GM12892 (cell line): ENCODE results near the gene SNX5. TPM values are rescaled to one million over a fixed set of nuclear protein-coding genes. Genes with fewer than 3 reads are reported as not detected.

Experiments
- DNase-seq: peaks from one replicate; pipeline ENCODE4 v3.0.0; 2011; ENCODE audit not compliant: insufficient read length
- FAIRE-seq: peaks from 2 replicates; lab custom pipeline; 2011; peaks lifted over from hg19 to GRCh38; lab: Jason Lieb, UNC
- POLR2A ChIP-seq: IDR thresholded peaks from 2 replicates; pipeline ENCODE4 v1.6.1; 2011; ENCODE audit warnings: low read depth, low read length, control low read depth
- POLR2AphosphoS5 ChIP-seq: IDR thresholded peaks from 2 replicates; pipeline ENCODE4 v1.6.1; 2011; ENCODE audit warnings: low read depth, low read length, control low read depth
- TAF1 ChIP-seq: IDR thresholded peaks from 2 replicates; pipeline ENCODE4 v1.6.1; 2011; ENCODE audit warnings: low read depth, mild to moderate bottlenecking, control low read depth, low read length, borderline replicate concordance
- polyA plus RNA-seq: library from polyadenylated mRNA; unstranded; fragments of >200 nt; gene quantifications from one replicate; pipeline ENCODE4 v1.2.1, GENCODE V29; 2012; ENCODE audit warnings: missing spikeins, inconsistent platforms; ENCODE audit not compliant: missing spikeins

SNX5 gene
- polyA plus RNA-seq = 231 TPM

DNA sequence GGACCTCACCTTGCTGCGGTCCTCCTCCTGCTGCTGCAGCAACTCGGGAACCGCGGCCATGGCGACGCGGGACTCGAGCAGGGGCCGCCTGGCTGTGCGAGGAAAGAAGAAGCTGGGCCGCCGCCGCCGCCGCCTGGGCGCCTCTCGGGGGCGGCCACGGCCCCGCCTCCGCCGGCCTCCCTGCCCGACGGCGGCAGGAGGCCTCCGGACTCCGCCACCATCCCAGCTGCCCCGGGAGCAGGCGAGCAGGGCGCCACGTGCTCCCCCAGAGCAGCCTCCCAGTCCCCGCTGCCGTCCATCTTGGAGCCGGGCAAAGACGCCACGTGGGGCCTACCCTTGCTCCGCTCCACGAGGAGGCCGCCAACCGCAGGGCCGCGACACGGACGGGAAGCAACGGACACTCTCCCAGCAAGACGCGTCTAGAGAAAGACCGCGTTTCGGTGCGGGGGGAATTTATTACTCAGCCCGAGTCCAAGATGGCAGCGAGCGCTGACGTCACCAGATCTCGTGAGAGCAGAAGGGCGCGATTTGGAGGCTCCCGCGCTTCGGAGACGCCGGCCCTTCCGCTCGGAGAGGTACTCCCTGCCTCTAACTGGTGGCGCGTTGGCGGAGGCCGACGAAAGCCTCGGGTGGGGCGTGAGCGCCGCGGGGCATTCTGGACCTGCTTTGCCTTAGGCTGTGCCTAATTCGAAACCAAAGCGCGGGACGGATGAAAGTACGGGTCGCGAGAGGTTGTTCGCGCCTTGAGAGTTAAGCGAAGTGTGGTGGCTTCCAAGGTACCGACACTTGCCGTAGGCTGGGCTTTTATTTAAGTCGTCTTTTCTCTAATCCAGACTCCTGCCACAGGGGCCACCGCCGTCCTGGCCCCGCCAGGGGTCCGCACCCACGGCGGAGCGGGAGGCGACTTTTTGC is at the start of gene SNX5, which contains the start of gene MGME1:
Gene SNX5 (minus strand): TSS at position 429 of the 912 bp plus-strand sequence. CDS start 369 bp downstream, at position 60.
Gene MGME1 (plus strand): TSS at position 653 of the 912 bp plus-strand sequence. CDS start 842 bp downstream, outside the sequence.
- peak; percentile 89 for DNase-seq
- peak; percentile 71; the same call in 1 of the 2 replicates for TF ChIP-seq TAF1
- TF ChIP-seq POLR2A = peak; percentile 99
- TF ChIP-seq POLR2AphosphoS5 = peak; percentile 99
- peak; percentile 97 for FAIRE-seq

DNA sequence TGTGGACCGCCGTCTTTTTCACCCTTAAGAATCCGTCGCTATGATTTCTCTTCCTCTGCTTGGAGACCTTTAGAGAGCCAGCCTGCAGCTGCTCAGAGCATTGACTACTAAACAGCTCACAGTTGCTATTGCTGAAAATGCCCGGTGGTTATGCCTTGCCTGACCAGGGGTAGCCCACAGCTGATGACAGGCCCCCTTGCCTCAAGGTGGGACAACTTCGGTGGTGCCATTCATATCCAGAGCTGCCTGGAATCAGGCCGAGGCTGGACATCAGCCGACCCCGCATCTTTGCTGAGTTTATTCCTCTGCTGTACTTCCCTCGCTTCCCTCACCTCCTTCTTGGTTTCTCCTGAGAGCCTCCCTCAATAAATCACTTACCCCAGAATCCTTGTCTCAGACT is 49.5 kb upstream of the SNX5 start:
- no peak for FAIRE-seq
- DNase-seq = no peak
- TF ChIP-seq POLR2A = no peak
- TF ChIP-seq TAF1 = no peak
- TF ChIP-seq POLR2AphosphoS5 = no peak

- DNase-seq = no peak
- no peak for FAIRE-seq
- TF ChIP-seq TAF1 (no peak), POLR2A (no peak), POLR2AphosphoS5 (no peak)
These were observed 48.2 kb upstream of the SNX5 start for GRCh38 chr20:18016772-18017171.

DNA sequence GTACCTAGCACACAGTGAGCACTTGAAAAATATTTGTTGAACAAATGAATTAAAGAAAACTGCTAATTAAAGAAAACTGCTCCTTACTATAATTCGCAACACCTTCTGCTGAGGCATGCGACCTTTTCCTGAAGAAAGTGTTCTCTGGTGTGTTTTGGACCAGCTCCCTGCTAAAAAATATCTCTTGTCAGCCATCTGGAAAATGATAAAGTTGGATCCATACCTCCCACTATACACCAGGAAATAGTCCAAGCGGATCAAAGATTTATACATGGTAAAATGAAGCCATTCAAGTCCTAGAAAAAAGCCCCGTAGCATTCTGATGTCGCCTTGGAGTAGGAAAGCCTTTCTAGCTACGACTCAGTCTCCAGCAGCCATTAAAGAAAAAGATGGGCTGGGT is 45.8 kb upstream of the SNX5 start:
- FAIRE-seq = no peak
- no peak for TF ChIP-seq POLR2AphosphoS5
- TF ChIP-seq TAF1 = no peak
- TF ChIP-seq POLR2A = no peak

DNA sequence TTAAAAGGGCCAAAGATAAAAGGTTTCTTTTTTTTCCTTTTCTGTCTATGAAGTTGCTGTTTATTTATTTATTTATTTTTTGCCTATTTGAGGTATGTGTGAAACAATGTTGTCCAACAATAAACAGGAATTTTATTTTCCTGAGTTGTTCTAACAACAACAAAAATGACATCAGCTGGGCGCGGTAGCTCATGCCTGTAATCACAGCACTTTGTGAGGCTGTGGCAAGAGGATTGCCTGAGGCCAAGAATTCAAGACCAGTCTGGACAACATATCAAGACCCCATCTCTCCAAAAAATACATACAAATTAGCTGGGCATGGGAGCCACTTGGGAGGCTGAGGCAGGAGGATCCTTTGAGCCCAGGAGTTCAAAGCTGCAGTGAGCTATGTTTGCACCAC is 44.3 kb upstream of the SNX5 start:
- TF ChIP-seq TAF1 (no peak), POLR2AphosphoS5 (no peak), POLR2A (no peak)
- FAIRE-seq = no peak
- no peak for DNase-seq

More for the DNA sequence above, 45.8 kb upstream of the SNX5 start:
- no peak for DNase-seq

GRCh38 chr20:18011951-18012645 is 43.5 kb upstream of the SNX5 start:
- DNase-seq (no peak), FAIRE-seq (no peak)
- TF ChIP-seq POLR2A (no peak), POLR2AphosphoS5 (no peak)

- FAIRE-seq (no peak), DNase-seq (no peak)
- TF ChIP-seq TAF1 = no peak
These were observed 42.9 kb upstream of the SNX5 start for GRCh38 chr20:18011482-18011881.

- TF ChIP-seq POLR2AphosphoS5 = no peak
- TF ChIP-seq POLR2A = no peak
- TF ChIP-seq TAF1 = no peak
- DNase-seq (no peak), FAIRE-seq (no peak)
These were observed 40.5 kb upstream of the SNX5 start for GRCh38 chr20:18009116-18009515.

GRCh38 chr20:18007534-18008292 is 39.1 kb upstream of the SNX5 start:
- TF ChIP-seq POLR2A (no peak), POLR2AphosphoS5 (no peak), TAF1 (no peak)
- DNase-seq (no peak), FAIRE-seq (no peak)

- TF ChIP-seq POLR2A (no peak), TAF1 (no peak)
- FAIRE-seq = no peak
- DNase-seq = no peak
These were observed 38.1 kb upstream of the SNX5 start for GRCh38 chr20:18006684-18007083.

DNA sequence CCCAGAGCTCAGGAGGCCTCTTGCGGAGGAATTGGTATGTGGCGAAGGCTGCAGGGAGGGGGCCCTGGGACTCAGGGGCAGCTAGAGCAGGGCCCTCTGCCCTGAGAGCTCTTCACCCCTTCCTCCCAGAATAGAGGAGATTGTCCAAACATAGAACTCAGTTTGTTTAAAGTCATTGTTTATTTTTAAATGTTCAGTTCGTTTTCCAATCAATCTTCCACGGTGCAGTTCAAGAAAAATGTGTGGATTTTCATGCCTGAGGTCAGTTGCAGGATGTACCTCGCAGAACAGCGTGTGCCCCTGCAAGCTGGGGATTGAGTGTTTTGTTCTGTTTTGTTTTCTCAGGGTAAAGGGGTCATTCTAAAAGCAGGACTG is 37.4 kb upstream of the SNX5 start:
- TF ChIP-seq POLR2AphosphoS5 = no peak
- no peak for TF ChIP-seq POLR2A
- no peak for DNase-seq
- FAIRE-seq = no peak
